ENCODE measurements around the gene PHACTR3.

The PHACTR3 gene

DNA sequence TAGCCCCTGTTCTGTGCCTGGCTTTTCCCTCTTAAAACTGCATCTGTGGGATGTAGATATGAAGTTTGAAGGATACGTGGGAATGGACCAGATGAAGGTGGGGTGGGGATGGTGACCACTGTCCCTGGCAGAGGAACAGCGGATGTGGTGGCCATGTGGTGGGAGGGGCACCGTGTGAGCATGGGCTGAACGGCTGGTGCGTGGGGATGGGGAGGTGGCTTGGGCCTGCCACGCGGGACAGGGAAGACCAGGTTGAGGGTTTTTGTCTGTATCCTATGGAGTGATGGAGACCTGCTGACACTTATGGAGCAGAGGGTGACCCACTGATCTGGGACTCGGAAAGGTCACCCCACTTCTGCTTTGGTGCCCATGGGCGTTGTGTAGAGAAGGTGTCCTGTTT lies 19.2 kb downstream of the PHACTR3 start:
- DNase-seq, result no peak

GRCh38 chr20:59624401-59624800 lies 20.1 kb downstream of the PHACTR3 start:
- no peak for DNase-seq

GRCh38 chr20:59625214-59625922 lies 21.0 kb downstream of the PHACTR3 start:
- DNase-seq, result no peak

GRCh38 chr20:59627298-59627697 lies 23.0 kb downstream of the PHACTR3 start:
- no peak for DNase-seq

DNA sequence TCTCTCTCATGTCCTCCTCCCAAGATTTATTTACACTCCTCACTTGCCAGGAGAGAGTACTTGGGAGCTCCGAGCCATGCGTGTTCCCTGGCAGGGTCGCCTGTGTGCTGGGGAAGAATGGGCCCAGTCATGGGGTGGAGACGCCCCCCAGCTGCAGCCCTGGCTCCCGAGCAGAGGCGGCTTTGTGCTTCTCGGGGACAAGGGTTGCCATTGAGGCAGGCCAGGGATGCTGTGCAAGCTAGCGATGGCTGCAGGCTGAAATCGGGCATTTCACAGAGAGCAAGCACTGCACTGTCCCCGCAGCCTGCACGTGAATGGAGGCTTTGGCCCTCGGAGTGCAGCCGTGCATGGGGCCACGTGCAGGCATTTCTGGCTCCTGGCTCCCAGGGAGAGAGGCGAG lies 23.8 kb downstream of the PHACTR3 start:
- no peak for DNase-seq

DNA sequence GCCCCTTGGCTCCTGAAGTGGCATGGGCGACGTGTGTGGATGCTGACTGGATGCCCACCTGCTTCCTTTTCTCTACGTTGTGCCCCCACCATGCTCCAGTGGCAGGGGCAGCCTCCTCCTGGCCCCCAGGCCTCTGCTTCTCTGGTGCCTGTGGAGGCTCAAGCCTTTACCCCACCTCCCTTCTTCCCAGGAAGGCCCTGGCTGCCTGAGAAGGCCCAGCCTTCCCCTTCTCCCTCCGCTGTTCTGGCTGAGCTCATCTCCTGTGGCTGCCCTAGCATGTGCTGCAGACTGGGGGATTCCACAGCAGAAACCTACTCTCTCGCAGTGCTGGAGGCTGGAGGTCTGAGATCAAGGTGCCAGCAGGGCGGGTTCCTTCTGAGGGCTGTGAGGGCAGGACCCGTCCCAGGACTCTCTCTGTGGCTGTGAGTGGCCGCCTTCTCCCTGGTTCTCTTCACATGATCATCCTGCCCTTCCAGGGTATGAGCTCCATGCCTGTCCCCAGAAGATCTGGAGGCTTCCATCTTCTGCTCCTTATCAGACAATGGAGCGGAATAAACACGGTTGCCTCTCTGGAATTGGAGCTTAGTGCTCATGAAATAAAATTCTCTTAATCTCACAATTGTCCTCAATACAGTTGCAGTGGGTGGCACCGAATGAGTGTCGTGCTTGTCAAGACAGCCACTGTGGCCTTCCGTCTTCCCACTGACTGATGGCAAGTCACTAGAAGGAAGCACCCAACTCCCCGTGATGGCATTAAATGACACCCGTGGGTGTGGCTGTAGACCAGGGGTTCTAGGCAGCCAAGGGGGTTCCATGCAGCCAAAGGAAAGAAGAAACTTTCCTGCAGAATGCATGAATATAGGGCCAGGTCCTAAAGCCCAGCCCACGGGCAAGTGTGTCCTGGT lies 25.1 kb downstream of the PHACTR3 start:
- DNase-seq, result no peak

DNA sequence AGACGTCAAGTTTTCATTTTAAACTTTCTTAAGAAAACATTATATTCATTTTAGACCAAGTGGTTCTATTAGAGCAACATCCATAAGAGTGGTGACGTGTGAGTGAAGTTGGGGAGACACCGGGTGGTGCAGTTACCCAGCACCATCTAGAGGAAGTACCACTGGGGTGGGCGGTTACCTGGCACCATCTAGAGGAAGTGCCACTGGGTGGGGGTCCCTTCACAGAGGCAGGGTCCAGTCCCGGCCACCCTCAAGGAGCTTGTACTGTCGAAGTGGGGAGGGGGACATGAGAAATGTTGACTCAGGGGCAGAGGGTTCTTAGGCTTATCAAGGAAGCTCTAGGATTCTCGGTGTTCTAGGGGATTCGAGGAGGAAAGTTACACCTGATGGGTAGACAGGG lies 26.2 kb downstream of the PHACTR3 start:
- DNase-seq, result no peak

GRCh38 chr20:59631751-59632540 lies 27.6 kb downstream of the PHACTR3 start:
- DNase-seq, result no peak

- peak; percentile 7 for DNase-seq
These were observed 28.3 kb downstream of the PHACTR3 start for GRCh38 chr20:59632541-59633113.

- no peak for DNase-seq
These were observed 29.4 kb downstream of the PHACTR3 start for GRCh38 chr20:59633656-59634251.

GRCh38 chr20:59634435-59635005 lies 30.2 kb downstream of the PHACTR3 start:
- DNase-seq, result peak; percentile 13

GRCh38 chr20:59636766-59637370 lies 32.5 kb downstream of the PHACTR3 start:
- DNase-seq, result peak; percentile 19

GRCh38 chr20:59640267-59640666 lies 35.9 kb downstream of the PHACTR3 start:
- DNase-seq, result no peak

- peak; percentile 11 for DNase-seq
These were observed 39.3 kb downstream of the PHACTR3 start for GRCh38 chr20:59643615-59644061.

GRCh38 chr20:59644371-59644939 lies 40.1 kb downstream of the PHACTR3 start:
- peak; percentile 19 for DNase-seq

DNA sequence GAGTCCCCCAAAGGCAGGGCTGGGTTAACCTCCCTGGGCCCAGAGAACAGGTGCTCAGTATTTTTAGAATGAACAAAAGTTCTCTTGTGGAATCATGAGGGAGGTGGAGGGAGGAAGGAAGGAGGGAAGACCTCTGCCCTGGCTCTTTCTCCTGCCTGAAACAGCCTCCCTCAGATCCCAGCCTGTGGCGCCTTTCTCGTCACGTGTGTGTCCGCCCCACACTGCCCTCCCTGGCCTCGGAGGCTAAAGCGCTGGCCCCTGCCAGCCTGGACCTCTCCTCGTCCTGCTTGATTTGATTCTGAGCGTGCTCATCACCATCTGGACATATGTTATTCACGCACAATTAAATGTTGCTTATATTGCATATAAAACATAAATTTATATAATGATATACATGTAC lies 40.9 kb downstream of the PHACTR3 start:
- peak; percentile 11 for DNase-seq

GRCh38 chr20:59645761-59646171 lies 41.4 kb downstream of the PHACTR3 start:
- DNase-seq, result peak; percentile 38

GRCh38 chr20:59646487-59646886 lies 42.1 kb downstream of the PHACTR3 start:
- no peak for DNase-seq

GRCh38 chr20:59647271-59647670 lies 42.9 kb downstream of the PHACTR3 start:
- peak; percentile 37 for DNase-seq

- peak; percentile 17 for DNase-seq
These were observed 44.2 kb downstream of the PHACTR3 start for GRCh38 chr20:59648466-59649070.

DNA sequence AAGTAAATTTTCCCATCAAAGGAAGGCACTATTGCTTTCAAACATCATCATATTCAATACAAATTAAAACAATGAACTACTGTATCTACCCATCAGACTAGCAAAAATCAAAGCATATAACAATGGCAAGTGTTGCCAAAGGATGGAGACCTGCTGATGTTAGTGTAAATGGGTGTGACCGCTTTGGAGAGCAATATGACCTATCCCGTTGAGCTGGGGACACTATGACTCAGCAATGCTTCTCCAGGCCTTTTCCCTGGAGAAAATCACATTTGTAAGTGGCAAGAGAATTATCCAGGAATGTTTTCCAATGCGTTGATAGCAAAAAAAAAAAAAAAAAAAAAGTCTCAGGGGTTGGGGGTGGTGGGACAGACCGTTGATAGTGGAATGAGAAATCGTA lies 46.1 kb downstream of the PHACTR3 start:
- no peak for DNase-seq
